A204.1 (cell line): ENCODE results near the gene PCDHGB7.
"Not testable (repeated sequence)": the region's sequence is repeated elsewhere in the genome, so short reads cannot be mapped to it uniquely, and the experiment has no call there.

Source experiments
- FAIRE-seq: peaks from 2 replicates; lab custom pipeline; 2012; peaks lifted over from hg19 to GRCh38; lab: Jason Lieb, UNC

Gene PCDHGB7

GRCh38 chr5:141397756-141398551, 19.5 kb upstream of the PCDHGB7 start, which contains the start of gene PCDHGB5:
Gene PCDHGB5 (plus strand): TSS chr5:141397947. CDS start chr5:141398128, 181 bp downstream.
- FAIRE-seq, result not testable (repeated sequence)

DNA sequence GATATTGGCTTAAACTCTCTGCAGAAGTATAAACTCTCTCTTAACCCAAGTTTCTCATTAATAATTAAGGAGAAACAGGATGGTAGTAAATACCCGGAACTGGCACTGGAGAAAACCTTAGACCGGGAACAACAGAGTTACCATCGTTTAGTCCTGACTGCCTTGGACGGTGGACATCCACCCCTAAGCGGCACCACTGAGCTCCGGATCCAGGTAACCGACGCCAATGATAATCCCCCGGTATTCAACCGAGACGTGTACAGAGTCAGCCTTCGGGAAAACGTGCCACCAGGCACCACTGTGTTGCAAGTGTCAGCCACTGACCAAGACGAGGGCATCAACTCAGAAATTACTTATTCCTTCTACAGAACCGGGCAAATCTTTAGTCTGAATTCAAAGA, 18.9 kb upstream of the PCDHGB7 start:
- no peak for FAIRE-seq

DNA sequence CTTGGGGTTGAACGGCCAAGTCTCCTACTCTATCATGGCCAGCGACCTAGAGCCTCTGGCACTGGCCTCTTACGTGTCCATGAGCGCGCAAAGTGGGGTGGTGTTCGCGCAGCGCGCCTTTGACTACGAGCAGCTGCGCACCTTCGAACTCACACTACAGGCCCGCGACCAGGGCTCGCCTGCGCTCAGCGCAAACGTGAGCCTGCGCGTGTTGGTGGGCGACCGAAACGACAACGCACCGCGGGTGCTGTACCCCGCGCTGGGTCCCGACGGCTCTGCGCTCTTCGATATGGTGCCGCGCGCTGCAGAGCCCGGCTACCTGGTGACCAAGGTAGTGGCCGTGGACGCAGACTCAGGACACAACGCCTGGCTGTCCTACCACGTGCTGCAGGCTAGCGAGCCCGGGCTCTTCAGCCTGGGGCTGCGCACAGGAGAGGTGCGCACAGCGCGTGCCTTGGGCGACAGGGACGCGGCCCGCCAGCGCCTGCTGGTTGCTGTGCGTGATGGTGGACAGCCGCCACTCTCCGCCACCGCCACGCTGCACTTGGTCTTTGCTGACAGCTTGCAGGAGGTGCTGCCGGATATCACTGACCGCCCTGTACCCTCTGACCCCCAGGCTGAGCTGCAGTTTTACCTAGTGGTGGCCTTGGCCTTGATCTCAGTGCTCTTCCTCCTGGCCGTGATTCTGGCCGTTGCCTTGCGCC, 17.8 kb upstream of the PCDHGB7 start:
- no peak for FAIRE-seq

- FAIRE-seq, result no peak
These were observed 14.8 kb upstream of the PCDHGB7 start, which contains the start of gene PCDHGA9 for GRCh38 chr5:141402553-141403243. Gene PCDHGA9 (plus strand): TSS chr5:141402778. CDS start chr5:141402953, 175 bp downstream.

- no peak for FAIRE-seq
These were observed 14.1 kb upstream of the PCDHGB7 start for GRCh38 chr5:141403387-141403786.

DNA sequence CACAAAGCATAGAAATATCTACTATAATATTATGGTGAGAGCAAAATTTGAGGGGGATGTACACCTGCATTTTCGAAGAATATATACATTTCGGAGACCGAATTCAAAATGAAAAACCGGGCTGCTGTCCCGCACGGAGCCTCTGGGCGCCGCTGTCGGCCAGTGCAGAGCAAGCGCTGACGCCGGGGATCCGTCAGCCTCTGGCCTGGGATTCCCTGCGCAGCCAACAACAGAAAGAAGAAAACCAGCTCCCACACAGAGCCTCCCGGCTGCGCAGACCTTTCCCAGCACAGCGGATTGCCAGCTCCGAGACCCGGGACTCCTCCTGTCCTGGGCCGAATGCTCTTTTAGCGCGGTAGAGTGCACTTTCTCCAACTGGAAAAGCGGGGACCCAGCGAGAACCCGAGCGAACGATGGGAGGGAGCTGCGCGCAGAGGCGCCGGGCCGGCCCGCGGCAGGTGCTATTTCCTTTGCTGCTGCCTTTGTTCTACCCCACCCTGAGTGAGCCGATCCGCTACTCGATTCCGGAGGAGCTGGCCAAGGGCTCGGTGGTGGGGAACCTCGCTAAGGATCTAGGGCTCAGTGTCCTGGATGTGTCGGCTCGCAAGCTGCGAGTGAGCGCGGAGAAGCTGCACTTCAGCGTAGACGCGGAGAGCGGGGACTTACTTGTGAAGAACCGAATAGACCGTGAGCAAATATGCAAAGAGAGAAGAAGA, 9.5 kb upstream of the PCDHGB7 start, which contains the start of gene PCDHGB6:
Gene PCDHGB6 (plus strand): TSS at position 232 of the 716 bp plus-strand sequence. CDS start 182 bp downstream, at position 414.
- not testable (repeated sequence) for FAIRE-seq

GRCh38 chr5:141409598-141410306, 7.7 kb upstream of the PCDHGB7 start:
- FAIRE-seq, result no peak

DNA sequence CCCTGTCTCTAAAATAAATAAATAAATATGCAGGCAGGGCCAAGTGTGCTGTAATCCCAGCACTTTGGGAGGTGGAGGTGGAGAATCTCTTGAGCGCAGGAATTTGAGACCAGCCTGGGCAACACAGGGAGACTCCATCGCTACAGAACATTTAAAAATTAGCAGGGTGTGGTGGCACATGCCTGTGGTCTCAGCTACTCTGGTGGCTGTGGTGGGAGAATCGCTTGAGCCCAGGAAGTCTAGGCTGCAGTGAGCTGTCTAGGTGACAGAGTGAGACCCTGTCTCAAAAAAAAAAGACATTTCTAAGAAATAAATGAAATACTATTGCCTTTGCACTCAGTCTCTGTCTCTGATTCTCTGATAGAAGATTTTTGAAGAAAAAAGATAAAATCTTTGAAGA, 5.9 kb upstream of the PCDHGB7 start:
- FAIRE-seq, result no peak

DNA sequence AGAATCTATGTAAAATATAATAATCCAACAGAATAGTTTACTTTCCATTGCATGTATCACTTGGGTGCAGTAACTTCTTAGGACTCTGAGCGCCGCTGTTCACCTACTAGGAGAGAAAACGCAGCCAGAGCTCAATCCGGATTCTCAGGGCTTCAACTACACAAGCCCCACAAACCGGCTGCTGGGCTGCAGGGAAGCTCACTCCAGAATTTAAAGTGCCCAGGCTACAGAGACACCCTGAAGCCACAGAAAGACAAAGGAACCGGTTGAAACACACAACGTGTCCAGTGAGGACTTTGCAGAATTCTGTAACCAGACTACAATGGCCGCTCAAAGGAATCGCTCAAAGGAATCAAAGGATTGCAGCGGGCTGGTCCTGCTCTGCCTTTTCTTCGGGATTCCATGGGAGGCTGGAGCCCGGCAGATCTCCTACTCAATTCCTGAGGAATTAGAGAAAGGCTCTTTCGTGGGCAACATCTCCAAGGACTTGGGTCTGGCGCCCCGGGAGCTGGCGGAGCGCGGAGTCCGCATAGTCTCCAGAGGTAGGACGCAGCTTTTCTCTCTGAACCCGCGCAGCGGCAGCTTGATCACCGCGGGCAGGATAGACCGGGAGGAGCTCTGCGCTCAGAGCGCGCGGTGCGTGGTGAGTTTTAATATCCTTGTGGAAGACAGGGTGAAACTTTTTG, 4.5 kb upstream of the PCDHGB7 start, which contains the start of gene PCDHGA10:
Gene PCDHGA10 (plus strand): TSS at position 134 of the 686 bp plus-strand sequence. CDS start 189 bp downstream, at position 323.
- peak; percentile 58 for FAIRE-seq

GRCh38 chr5:141413540-141414069, 3.9 kb upstream of the PCDHGB7 start:
- FAIRE-seq, result no peak

GRCh38 chr5:141414548-141415274, 2.8 kb upstream of the PCDHGB7 start:
- FAIRE-seq, result not testable (repeated sequence)

DNA sequence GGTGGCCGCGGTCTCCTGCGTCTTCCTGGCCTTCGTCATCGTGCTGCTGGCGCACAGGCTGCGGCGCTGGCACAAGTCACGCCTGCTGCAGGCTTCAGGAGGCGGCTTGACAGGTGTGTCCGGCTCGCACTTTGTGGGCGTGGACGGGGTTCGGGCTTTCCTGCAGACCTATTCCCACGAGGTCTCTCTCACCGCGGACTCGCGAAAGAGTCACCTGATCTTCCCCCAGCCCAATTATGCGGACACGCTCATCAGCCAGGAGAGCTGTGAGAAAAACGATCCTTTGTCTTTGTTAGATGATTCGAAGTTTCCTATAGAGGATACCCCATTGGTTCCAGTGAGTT, 2.2 kb upstream of the PCDHGB7 start:
- FAIRE-seq, result not testable (repeated sequence)

- FAIRE-seq, result no peak
These were observed 1.8 kb downstream of the PCDHGB7 start for GRCh38 chr5:141419074-141419880.

- peak; percentile 48 for FAIRE-seq
These were observed 3.5 kb downstream of the PCDHGB7 start, which contains the start of gene PCDHGA11 for GRCh38 chr5:141420855-141421488. Gene PCDHGA11 (plus strand): TSS chr5:141421051. CDS start chr5:141421228, 177 bp downstream.

- no peak for FAIRE-seq
These were observed 4.0 kb downstream of the PCDHGB7 start for GRCh38 chr5:141421489-141421855.

GRCh38 chr5:141422742-141423291, 5.3 kb downstream of the PCDHGB7 start:
- FAIRE-seq, result no peak

DNA sequence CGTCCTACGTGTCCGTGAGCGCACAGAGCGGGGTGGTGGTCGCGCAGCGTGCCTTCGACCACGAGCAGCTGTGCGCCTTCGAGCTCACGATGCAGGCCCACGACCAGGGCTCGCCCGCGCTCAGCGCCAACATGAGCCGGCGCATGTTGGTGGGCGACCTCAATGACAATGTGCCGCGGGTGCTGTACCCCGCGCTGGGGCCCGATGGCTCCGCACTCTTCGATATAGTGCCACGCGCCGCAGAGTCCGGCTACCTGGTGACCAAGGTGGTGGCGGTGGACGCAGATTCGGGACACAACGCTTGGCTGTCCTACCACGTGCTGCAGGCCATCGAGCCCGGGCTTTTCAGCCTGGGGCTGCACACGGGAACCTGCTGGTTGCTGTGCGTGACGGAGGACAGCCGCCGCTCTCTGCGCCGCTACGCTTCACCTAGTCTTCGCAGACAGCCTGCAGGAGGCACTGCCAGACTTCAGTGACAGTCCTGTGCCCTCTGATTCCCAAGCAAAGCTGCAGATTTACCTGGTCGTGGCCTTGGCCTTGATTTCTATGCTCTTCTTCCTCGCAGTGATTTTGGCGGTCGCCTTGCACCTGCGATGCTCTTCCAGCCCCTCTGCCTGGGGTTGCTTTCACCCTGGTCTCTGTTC, 10.4 kb downstream of the PCDHGB7 start:
- no peak for FAIRE-seq
